Tibial nerve (tissue), 4 donors: Measurements from ENCODE around the gene TUB.

ENCODE experiments used
- CTCF ChIP-seq, 5 experiments: fragments of 200-600 bp in 3 of 5; fragments of 450-650 bp in 2 of 5; sonication (generic) in 3 of 5; IDR thresholded peaks; one replicate each; pipeline ENCODE4 v1.5.1; 2016 to 2019; ENCODE audit warnings: antibody characterized with exemption in 5 of 5, mild to moderate bottlenecking in 3 of 5, moderate library complexity in 2 of 5
- EP300 ChIP-seq, 2 donors: sonication (generic); formaldehyde crosslinking; IDR thresholded peaks; one replicate each; pipeline ENCODE4 v1.6.1; 2017; ENCODE audit warnings: antibody characterized with exemption in 2 of 2, mild to moderate bottlenecking in 1 of 2
- POLR2A ChIP-seq, 2 donors: fragments of 450-650 bp; IDR thresholded peaks; one replicate each; pipeline ENCODE4 v1.6.1; 2017; ENCODE audit warnings: antibody characterized with exemption in 2 of 2, mild to moderate bottlenecking in 2 of 2, moderate library complexity in 2 of 2

- TF ChIP-seq POLR2A (IDR thresholded peaks at IDR 0.05) = no peak
- TF ChIP-seq CTCF (IDR thresholded peaks at IDR 0.05) = no peak
- no peak for TF ChIP-seq EP300 (IDR thresholded peaks at IDR 0.05)
These were observed 6.2 kb downstream of the TUB start for GRCh38 chr11:8087185-8087584.
